ENCODE data around the gene EID2B.

EID2B gene

GRCh38 chr19:39498798-39499642 is 33.6 kb downstream of the EID2B start, which contains the start of gene DLL3:
TSS of gene DLL3 (plus strand) at chr19:39498947. CDS start at chr19:39498975, 28 bp downstream.
- DNase-seq (ENCODE audit: low read depth): no peak

- no peak for DNase-seq (ENCODE audit: low read depth)
Measured at GRCh38 chr19:39497996-39498797, 34.5 kb downstream of the EID2B start.

GRCh38 chr19:39497701-39497995 is 35.0 kb downstream of the EID2B start:
- DNase-seq (ENCODE audit: low read depth): no peak

GRCh38 chr19:39496063-39496462 is 36.6 kb downstream of the EID2B start:
- no peak for DNase-seq (ENCODE audit: low read depth)

GRCh38 chr19:39494661-39495060 is 38.0 kb downstream of the EID2B start:
- DNase-seq (ENCODE audit: low read depth): no peak

- DNase-seq (ENCODE audit: low read depth): no peak
Measured at GRCh38 chr19:39492788-39493187, 39.9 kb downstream of the EID2B start.

- no peak for DNase-seq (ENCODE audit: low read depth)
Measured at GRCh38 chr19:39492225-39492624, 40.4 kb downstream of the EID2B start.

GRCh38 chr19:39489756-39490155 is 42.9 kb downstream of the EID2B start:
- DNase-seq (ENCODE audit: low read depth): no peak

- no peak for DNase-seq (ENCODE audit: low read depth)
Measured at GRCh38 chr19:39483141-39483540, 49.5 kb downstream of the EID2B start.

- DNase-seq (ENCODE audit: low read depth): no peak
Measured at GRCh38 chr19:39481676-39482075, 51.0 kb downstream of the EID2B start.

- no peak for DNase-seq (ENCODE audit: low read depth)
Measured at GRCh38 chr19:39481229-39481545, 51.5 kb downstream of the EID2B start.
